ENCODE results near the gene HBEGF. TPM values are rescaled to one million over a fixed set of nuclear protein-coding genes. Genes with fewer than 3 reads are reported as not detected.

Gene HBEGF
- total RNA-seq, 1 donor from 2014 or later = 0.49 TPM

DNA sequence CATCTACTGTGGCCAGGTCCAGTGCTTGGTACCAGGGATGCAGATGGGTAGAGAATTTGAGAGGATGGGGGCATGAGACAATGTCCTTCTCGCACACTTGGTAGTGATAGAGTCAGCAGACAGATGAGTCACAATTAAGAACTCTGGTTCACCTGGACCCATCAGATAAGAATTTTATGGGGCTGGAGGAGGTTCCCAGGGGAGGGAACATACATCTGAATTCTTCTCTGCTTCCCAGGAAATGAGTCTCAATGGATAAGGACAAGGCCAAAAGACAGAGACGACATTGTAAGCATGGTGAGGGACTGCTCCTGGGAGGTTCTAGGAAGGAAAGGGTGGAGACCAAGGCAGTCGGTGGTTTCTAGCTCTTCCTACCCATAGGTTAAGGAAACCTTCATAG lies 18.9 kb upstream of the HBEGF start:
- TF ChIP-seq, protein P1, sequence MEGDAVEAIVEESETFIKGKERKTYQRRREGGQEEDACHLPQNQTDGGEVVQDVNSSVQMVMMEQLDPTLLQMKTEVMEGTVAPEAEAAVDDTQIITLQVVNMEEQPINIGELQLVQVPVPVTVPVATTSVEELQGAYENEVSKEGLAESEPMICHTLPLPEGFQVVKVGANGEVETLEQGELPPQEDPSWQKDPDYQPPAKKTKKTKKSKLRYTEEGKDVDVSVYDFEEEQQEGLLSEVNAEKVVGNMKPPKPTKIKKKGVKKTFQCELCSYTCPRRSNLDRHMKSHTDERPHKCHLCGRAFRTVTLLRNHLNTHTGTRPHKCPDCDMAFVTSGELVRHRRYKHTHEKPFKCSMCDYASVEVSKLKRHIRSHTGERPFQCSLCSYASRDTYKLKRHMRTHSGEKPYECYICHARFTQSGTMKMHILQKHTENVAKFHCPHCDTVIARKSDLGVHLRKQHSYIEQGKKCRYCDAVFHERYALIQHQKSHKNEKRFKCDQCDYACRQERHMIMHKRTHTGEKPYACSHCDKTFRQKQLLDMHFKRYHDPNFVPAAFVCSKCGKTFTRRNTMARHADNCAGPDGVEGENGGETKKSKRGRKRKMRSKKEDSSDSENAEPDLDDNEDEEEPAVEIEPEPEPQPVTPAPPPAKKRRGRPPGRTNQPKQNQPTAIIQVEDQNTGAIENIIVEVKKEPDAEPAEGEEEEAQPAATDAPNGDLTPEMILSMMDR (IDR thresholded peaks at IDR 0.05) = no peak
- no peak for ATAC-seq (ENCODE audit: low read depth)
- DNase-seq = no peak
- H3K4me1 Mint-ChIP-seq = peaks cover 6% of the 10 kb centered on the region
- H3K27ac Mint-ChIP-seq = no peak overlapping the region
- POLR2A ChIA-PET = no interaction called here
- no peak overlapping the region for H3K4me3 Mint-ChIP-seq
- no peaks in the 10 kb centered on the region for H3K36me3 Mint-ChIP-seq (ENCODE audit: low read depth)
- intact Hi-C loops (cut with micrococcal nuclease) = no loop called here
- CTCF ChIA-PET = interaction anchor here (1.0 to 1.1 kb wide), 3 partner anchors 8 to 357 kb away, joined by 3 read pairs; no protein-coding TSS in a partner anchor
- no peaks in the 10 kb centered on the region for H3K27me3 Mint-ChIP-seq
- H3K9me3 Mint-ChIP-seq = no peaks in the 10 kb centered on the region

DNA sequence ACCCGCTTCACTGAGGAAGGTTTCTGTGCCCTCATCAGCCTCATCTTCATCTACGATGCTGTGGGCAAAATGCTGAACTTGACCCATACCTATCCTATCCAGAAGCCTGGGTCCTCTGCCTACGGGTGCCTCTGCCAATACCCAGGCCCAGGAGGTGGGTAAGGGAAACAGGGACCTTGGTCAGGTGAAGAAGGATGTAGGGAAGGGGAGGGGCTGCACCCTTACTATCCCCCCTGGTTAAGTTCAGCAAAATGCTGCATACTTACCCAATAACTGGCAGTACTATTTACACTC lies 18.0 kb upstream of the HBEGF start:
- Mint-ChIP-seq H3K36me3 (ENCODE audit: low read depth) (no peaks in the 10 kb centered on the region), H3K27ac (no peak overlapping the region), H3K4me1 (peaks cover 6% of the 10 kb centered on the region), H3K4me3 (no peak overlapping the region), H3K9me3 (no peaks in the 10 kb centered on the region), H3K27me3 (no peaks in the 10 kb centered on the region)
- TF ChIP-seq, protein P1 (IDR thresholded peaks at IDR 0.05) = no peak
- ChIA-PET CTCF (interaction anchor here (0.6 to 3.1 kb wide), 5 partner anchors 9 to 358 kb away, joined by 3 to 24 read pairs (median 3); no protein-coding TSS in a partner anchor), POLR2A (interaction anchor here (1.4 kb wide), 1 partner anchor 37 kb away, joined by 3 read pairs; the partner anchor contains the start of gene ANKHD1)
- intact Hi-C loops (cut with micrococcal nuclease) = loop anchor here (5.0 kb wide), 1 partner anchor 678 kb away; no protein-coding TSS in a partner anchor
- DNase-seq (no peak), ATAC-seq (ENCODE audit: low read depth) (no peak)

- TF ChIP-seq, protein P1 (IDR thresholded peaks at IDR 0.05) = no peak
- POLR2A ChIA-PET = interaction anchor here (1.2 to 1.4 kb wide), 2 partner anchors 19 to 38 kb away, joined by 3 read pairs; partner anchors contain the start of gene ANKHD1
- intact Hi-C loops (cut with micrococcal nuclease) = loop anchor here (2.0 to 5.0 kb wide), 3 partner anchors 275 to 678 kb away; partner anchors contain the start of gene TMCO6
- no peaks in the 10 kb centered on the region for H3K9me3 Mint-ChIP-seq
- no peaks in the 10 kb centered on the region for H3K27me3 Mint-ChIP-seq
- CTCF ChIA-PET = interaction anchor here (0.6 to 3.1 kb wide), 14 partner anchors 10 to 511 kb away, joined by 3 to 24 read pairs (median 4); partner anchors contain the start of gene HBEGF
- DNase-seq = no peak
- H3K4me1 Mint-ChIP-seq = peaks cover 6% of the 10 kb centered on the region
- no peak for ATAC-seq (ENCODE audit: low read depth)
- H3K4me3 Mint-ChIP-seq = peak overlapping the region; percentile 76
- H3K36me3 Mint-ChIP-seq (ENCODE audit: low read depth) = no peaks in the 10 kb centered on the region
- H3K27ac Mint-ChIP-seq = no peak overlapping the region
These were observed 17.4 kb upstream of the HBEGF start for GRCh38 chr5:140363631-140364471.

DNA sequence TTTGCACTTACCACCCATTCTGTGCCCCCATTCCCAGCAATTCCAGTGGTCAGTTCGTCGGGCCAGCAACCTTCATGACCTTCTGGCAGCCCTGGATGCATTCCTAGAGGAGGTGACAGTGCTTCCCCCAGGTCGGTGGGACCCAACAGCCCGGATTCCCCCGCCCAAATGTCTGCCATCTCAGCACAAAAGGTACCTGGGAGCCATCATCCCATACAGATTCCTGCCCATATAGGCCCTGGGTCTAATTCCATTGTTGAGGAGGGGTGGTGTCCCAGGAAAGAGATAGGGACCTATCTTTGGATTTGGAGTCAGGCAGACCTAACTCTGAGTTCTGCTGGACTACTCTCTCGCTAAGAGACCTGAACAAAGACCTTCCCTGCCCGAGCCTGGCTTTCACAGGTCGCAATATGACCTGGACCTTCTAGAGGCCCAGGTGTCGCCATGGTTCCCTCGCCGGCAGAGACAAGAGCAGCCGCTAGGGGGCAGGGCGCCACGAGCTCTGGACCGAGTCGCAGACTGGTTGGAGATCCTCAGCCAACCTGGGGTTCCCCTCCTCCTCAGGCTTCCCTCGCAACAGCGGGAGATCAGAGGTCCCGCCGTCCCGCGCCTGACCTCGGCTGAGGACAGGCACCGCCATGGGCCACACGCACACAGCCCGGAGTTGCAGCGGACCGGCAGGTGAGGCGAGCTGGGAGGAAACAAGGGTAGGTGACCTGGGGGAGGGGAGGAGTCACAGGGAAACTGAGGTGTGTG lies 16.6 kb upstream of the HBEGF start:
- peak overlapping the region; percentile 76 for H3K4me3 Mint-ChIP-seq
- no peaks in the 10 kb centered on the region for H3K9me3 Mint-ChIP-seq
- peak; percentile 96 for ATAC-seq (ENCODE audit: low read depth)
- CTCF ChIA-PET = interaction anchor here (0.6 to 3.1 kb wide), 14 partner anchors 9 to 510 kb away, joined by 3 to 24 read pairs (median 4); partner anchors contain the start of gene HBEGF
- intact Hi-C loops (cut with micrococcal nuclease) = loop anchor here (2.0 to 5.0 kb wide), 3 partner anchors 276 to 679 kb away; partner anchors contain the start of gene TMCO6
- peak; percentile 70 for DNase-seq
- peaks cover 6% of the 10 kb centered on the region for H3K4me1 Mint-ChIP-seq
- H3K36me3 Mint-ChIP-seq (ENCODE audit: low read depth) = no peaks in the 10 kb centered on the region
- H3K27me3 Mint-ChIP-seq = no peaks in the 10 kb centered on the region
- H3K27ac Mint-ChIP-seq = no peak overlapping the region
- TF ChIP-seq, protein P1 (IDR thresholded peaks at IDR 0.05) = peak; percentile 70
- POLR2A ChIA-PET = interaction anchor here (1.2 to 1.4 kb wide), 2 partner anchors 19 to 39 kb away, joined by 3 read pairs; partner anchors contain the start of gene ANKHD1

Measured in activated B cell treated with CpG ODN at 0.5 μM for 24 hours (primary cell).